NCI-H2171 (cell line): ENCODE data around the gene RBFOX1.

Experiments
- DNase-seq: peaks from one replicate; lab custom pipeline; 2025; lab: John Stamatoyannopoulos, UW

RBFOX1 gene

GRCh38 chr16:7373776-7374175 is 41.1 kb downstream of the RBFOX1 start:
- DNase-seq = no peak

GRCh38 chr16:7374614-7375174 is 42.0 kb downstream of the RBFOX1 start:
- DNase-seq = no peak

GRCh38 chr16:7376227-7376626 is 43.6 kb downstream of the RBFOX1 start:
- DNase-seq = no peak

GRCh38 chr16:7377231-7377630 is 44.6 kb downstream of the RBFOX1 start:
- DNase-seq = no peak

GRCh38 chr16:7378024-7378695 is 45.5 kb downstream of the RBFOX1 start:
- DNase-seq = no peak

- no peak for DNase-seq
These were observed 47.8 kb downstream of the RBFOX1 start for GRCh38 chr16:7380441-7380840.

- no peak for DNase-seq
These were observed 48.3 kb downstream of the RBFOX1 start for GRCh38 chr16:7380911-7381310.

GRCh38 chr16:7381671-7382070 is 49.0 kb downstream of the RBFOX1 start:
- DNase-seq = no peak

GRCh38 chr16:7382521-7382920 is 49.9 kb downstream of the RBFOX1 start:
- no peak for DNase-seq

GRCh38 chr16:7390974-7391373 is 58.3 kb downstream of the RBFOX1 start:
- no peak for DNase-seq

- DNase-seq = no peak
These were observed 59.0 kb downstream of the RBFOX1 start for GRCh38 chr16:7391694-7392093.

GRCh38 chr16:7392206-7392605 is 59.6 kb downstream of the RBFOX1 start:
- no peak for DNase-seq

- no peak for DNase-seq
These were observed 61.0 kb downstream of the RBFOX1 start for GRCh38 chr16:7393680-7394079.

GRCh38 chr16:7394720-7395336 is 62.2 kb downstream of the RBFOX1 start:
- DNase-seq = no peak

- no peak for DNase-seq
These were observed 65.3 kb downstream of the RBFOX1 start for GRCh38 chr16:7397901-7398300.

GRCh38 chr16:7398536-7398935 is 65.9 kb downstream of the RBFOX1 start:
- no peak for DNase-seq

- DNase-seq = no peak
These were observed 66.7 kb downstream of the RBFOX1 start for GRCh38 chr16:7399296-7399695.

- DNase-seq = no peak
These were observed 67.7 kb downstream of the RBFOX1 start for GRCh38 chr16:7400117-7400890.

- no peak for DNase-seq
These were observed 71.6 kb downstream of the RBFOX1 start for GRCh38 chr16:7404217-7404616.

GRCh38 chr16:7405166-7405565 is 72.5 kb downstream of the RBFOX1 start:
- no peak for DNase-seq

GRCh38 chr16:7408700-7409365 is 76.2 kb downstream of the RBFOX1 start:
- no peak for DNase-seq

- no peak for DNase-seq
These were observed 86.8 kb downstream of the RBFOX1 start for GRCh38 chr16:7419441-7419840.
